22Rv1 (cell line): ENCODE results near the gene OSER1.
"Not testable (repeated sequence)": the region's sequence is repeated elsewhere in the genome, so short reads cannot be mapped to it uniquely, and the experiment has no call there.

Experiments used
- CTCF ChIP-seq: fragments of 450-650 bp; IDR thresholded peaks from 2 replicates; pipeline ENCODE4 v1.5.1; 2017; ENCODE audit warnings: mild to moderate bottlenecking
- ZFX ChIP-seq: fragments of 450-650 bp; IDR thresholded peaks from 2 replicates; pipeline ENCODE4 v1.6.1; 2017; ENCODE audit warnings: antibody characterized with exemption, borderline replicate concordance

- peak; percentile 88 for TF ChIP-seq CTCF
- not testable (repeated sequence) for TF ChIP-seq ZFX
Observed at GRCh38 chr20:44190197-44190852, 20.2 kb downstream of the OSER1 start.
